Esophagus squamous epithelium (tissue), 4 donors: Measurements from ENCODE around the gene ATXN1.

Experiments used
- CTCF ChIP-seq, 6 experiments: fragments of 450-650 bp in 4 of 6; fragments of 200-600 bp in 2 of 6; sonication (generic) in 2 of 6; IDR thresholded peaks; one replicate each; pipeline ENCODE4 v1.5.1; 2016 to 2019; ENCODE audit warnings: antibody characterized with exemption in 6 of 6, mild to moderate bottlenecking in 4 of 6, moderate library complexity in 4 of 6
- POLR2A ChIP-seq, 4 donors: fragments of 450-650 bp; IDR thresholded peaks; one replicate each; pipeline ENCODE4 v1.6.1; 2017; ENCODE audit warnings: antibody characterized with exemption in 4 of 4, mild to moderate bottlenecking in 4 of 4, moderate library complexity in 3 of 4

DNA sequence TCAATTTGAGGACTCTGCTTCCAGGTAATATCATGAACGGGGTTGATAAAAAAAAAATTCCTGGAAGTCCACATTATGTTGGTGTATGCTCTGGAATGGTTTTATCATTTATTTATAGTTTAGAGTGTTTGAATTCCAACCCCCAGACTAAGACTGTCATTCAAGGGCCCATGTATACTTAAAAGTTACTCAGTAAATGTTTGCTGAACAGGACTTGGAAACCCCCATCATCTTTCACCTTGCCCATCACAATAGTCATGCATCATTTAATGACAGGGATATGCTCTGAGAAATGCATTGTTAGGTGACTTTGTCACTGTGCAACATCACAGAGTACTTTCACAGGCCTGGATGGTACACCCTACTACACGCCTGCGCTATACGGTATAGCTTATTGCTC is 104.8 kb downstream of the ATXN1 start:
- TF ChIP-seq CTCF (IDR thresholded peaks at IDR 0.05) (no peak), POLR2A (IDR thresholded peaks at IDR 0.05) (no peak)
